Stomach (tissue), 9 donors: Measurements from ENCODE around the gene CCDC170. TPM values are rescaled to one million over a fixed set of nuclear protein-coding genes. Genes with fewer than 3 reads are reported as not detected.

Experiments
- DNase-seq, 2 donors: peaks; one replicate each; pipeline versions ENCODE4 v3.0.0 to v3.0.0-alpha.2; 2013 to 2019
- H3K27ac ChIP-seq, 5 donors: fragments of 200-600 bp in 4 of 5; sonication (generic) in 4 of 5; one replicate each; pipeline ENCODE4 v1.5.1; 2013 to 2019; ENCODE audit warnings: mild to moderate bottlenecking in 1 of 5, moderate library complexity in 1 of 5
- H3K27me3 ChIP-seq, 3 donors: fragments of 200-600 bp; sonication (generic); one replicate each; pipeline ENCODE4 v1.5.1; 2017 to 2019; ENCODE audit warnings: mixed run types in 1 of 3
- H3K36me3 ChIP-seq, 4 donors: fragments of 200-600 bp; sonication (generic); 1 replicate in 3 of 4; 2 replicates in 1 of 4; pipeline ENCODE4 v1.5.1; 2016 to 2019
- H3K4me1 ChIP-seq, 4 donors: fragments of 200-600 bp; sonication (generic); one replicate each; pipeline ENCODE4 v1.5.1; 2016 to 2019
- H3K4me3 ChIP-seq, 4 donors: fragments of 200-600 bp; sonication (generic) in 3 of 4; one replicate each; pipeline ENCODE4 v1.5.1; 2016 to 2019; ENCODE audit warnings: mild to moderate bottlenecking in 1 of 4
- H3K9me3 ChIP-seq, 4 donors: fragments of 200-600 bp; sonication (generic); one replicate each; pipeline ENCODE4 v1.5.1; 2016 to 2019
- CTCF ChIP-seq, 7 experiments: fragments of 450-650 bp in 4 of 7; fragments of 200-600 bp in 3 of 7; sonication (generic) in 3 of 7; IDR thresholded peaks; one replicate each; pipeline ENCODE4 v1.5.1; 2016 to 2019; ENCODE audit warnings: antibody characterized with exemption in 7 of 7, control low read depth in 2 of 7, mild to moderate bottlenecking in 1 of 7
- EP300 ChIP-seq: sonication (generic); formaldehyde crosslinking; IDR thresholded peaks from one replicate; pipeline ENCODE4 v1.6.1; 2017; ENCODE audit warnings: antibody characterized with exemption
- POLR2A ChIP-seq, 4 donors: fragments of 450-650 bp; IDR thresholded peaks; one replicate each; pipeline ENCODE4 v1.6.1; 2016; ENCODE audit warnings: antibody characterized with exemption in 4 of 4, control low read depth in 2 of 4, mild to moderate bottlenecking in 1 of 4, moderate library complexity in 1 of 4
- POLR2AphosphoS5 ChIP-seq, 3 donors: sonication (generic); formaldehyde crosslinking; IDR thresholded peaks; one replicate each; pipeline ENCODE4 v1.6.1; 2016; ENCODE audit warnings: antibody characterized with exemption in 3 of 3
- WGBS, 5 donors: extraction: QIAGEN DNeasy Blood & Tissue Kit in 3 of 5; methylation state at CpG; one replicate each; pipeline versions ENCODE4 v1.1.5 to v1.1.7; 2013 to 2018; 5-methylcytosine and 5-hydroxymethylcytosine counted together
- intact Hi-C: fragments of 100-400 bp; cut with DNase I; formaldehyde crosslinking; loops from one replicate; pipeline ENCODE4 v1.15.1; 2023; ENCODE audit warnings: low total_unique reads
- polyA plus RNA-seq, 3 donors: library from polyadenylated mRNA; stranded (reverse); fragments of 200-250 nt; gene quantifications; one replicate each; pipeline ENCODE4 v1.2.3, GENCODE V29; 2013
- total RNA-seq, 5 donors: library from RNA; depleted of rRNA; stranded (reverse); fragments of >200 nt; gene quantifications; one replicate each; pipeline versions ENCODE4 v1.1.0 to v1.2.3, GENCODE V29; 2014 to 2016
- donor health status: healthy with polysubstance abuse.
- donor health status: Bipolar disorder and iron deficiency.
- donor health status: healthy.

CCDC170 gene
- total and polyA plus RNA-seq, 8 donors, result 0.05 to 3.6 (median 0.61) TPM; not detected in 1

DNA sequence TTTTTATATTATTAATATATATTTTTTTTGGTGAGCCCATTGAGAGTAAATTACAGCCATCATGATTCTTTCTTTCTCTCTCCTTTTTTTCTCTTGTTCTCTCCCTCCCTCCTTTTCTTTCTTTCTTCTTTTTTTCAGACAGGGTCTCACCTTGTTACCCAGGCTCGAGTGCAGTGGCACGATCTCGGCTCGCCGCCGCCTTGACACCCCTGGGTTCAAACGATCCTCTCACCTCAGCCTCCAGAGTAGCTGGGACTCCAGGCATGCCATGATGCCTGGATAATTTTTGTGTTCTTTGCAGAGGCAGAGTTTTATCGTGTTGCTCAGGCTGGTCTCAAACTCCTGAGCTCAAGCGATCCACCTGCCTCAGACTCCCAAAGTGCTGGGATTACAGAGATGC lies 1.6 kb downstream of the CCDC170 start:
- no peak overlapping the region for H3K27ac ChIP-seq
- H3K4me1 ChIP-seq, result peaks cover 10 to 32% (median 18%) of the 10 kb centered on the region in 4 donors
- H3K36me3 ChIP-seq, result no peaks in the 10 kb centered on the region
- H3K9me3 ChIP-seq, result no peaks in the 10 kb centered on the region
- DNase-seq, result no peak
- peaks cover 0 to 29% (median 6%) of the 10 kb centered on the region in 3 donors for H3K27me3 ChIP-seq
- intact Hi-C loops, result no loop called here
- 87 to 92% (median 89%) methylated on average over 9 of the region's 9 CpGs for WGBS, 5 donors
- no peak for TF ChIP-seq POLR2A (IDR thresholded peaks at IDR 0.05)
- TF ChIP-seq EP300, result no peak
- no peak for TF ChIP-seq POLR2AphosphoS5 (IDR thresholded peaks at IDR 0.05)
- TF ChIP-seq CTCF (IDR thresholded peaks at IDR 0.05), result no peak
- H3K4me3 ChIP-seq, result no peak overlapping the region

- H3K36me3 ChIP-seq, result no peaks in the 10 kb centered on the region
- intact Hi-C loops, result no loop called here
- H3K9me3 ChIP-seq, result no peaks in the 10 kb centered on the region
- DNase-seq, result no peak
- no peak overlapping the region for H3K4me3 ChIP-seq
- peak overlapping the region in 1 of 5 donors; percentile 41 for H3K27ac ChIP-seq
- H3K27me3 ChIP-seq, result peaks cover 0 to 23% (median 6%) of the 10 kb centered on the region in 3 donors
- H3K4me1 ChIP-seq, result peaks cover 12 to 33% (median 20%) of the 10 kb centered on the region in 4 donors
- TF ChIP-seq CTCF (IDR thresholded peaks at IDR 0.05) (no peak), POLR2A (IDR thresholded peaks at IDR 0.05) (no peak), EP300 (no peak), POLR2AphosphoS5 (IDR thresholded peaks at IDR 0.05) (no peak)
These were observed 4.1 kb downstream of the CCDC170 start for GRCh38 chr6:151497905-151498304.

DNA sequence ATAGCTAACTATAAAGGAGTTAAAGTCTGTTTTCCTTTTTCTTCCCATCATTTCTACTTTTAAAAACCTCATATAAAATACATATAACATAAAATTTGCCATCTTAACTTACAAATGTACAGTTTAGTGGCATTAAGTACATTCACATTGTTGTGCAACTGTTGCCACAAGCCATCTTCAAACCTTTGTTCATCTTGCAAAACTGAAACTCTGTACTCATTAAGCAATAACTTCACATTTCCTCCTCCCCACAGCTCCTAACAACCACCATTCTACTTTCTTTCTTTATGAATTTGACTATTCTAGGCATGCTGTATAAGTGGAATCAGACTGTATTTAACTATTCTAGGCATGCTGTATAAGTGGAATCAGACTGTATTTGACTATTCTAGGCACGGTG lies 4.5 kb downstream of the CCDC170 start:
- intact Hi-C loops, result no loop called here
- peak in 1 of 2 donors; percentile 13 for DNase-seq
- Histone ChIP-seq H3K4me1 (peaks cover 14 to 33% (median 20%) of the 10 kb centered on the region in 4 donors), H3K27ac (peak overlapping the region in 1 of 5 donors; percentile 41), H3K36me3 (no peaks in the 10 kb centered on the region), H3K9me3 (no peaks in the 10 kb centered on the region), H3K4me3 (no peak overlapping the region), H3K27me3 (peaks cover 0 to 20% (median 6%) of the 10 kb centered on the region in 3 donors)
- WGBS, 5 donors, result 89 to 100% (median 93%) methylated on average over 1 of the region's 1 CpG
- TF ChIP-seq CTCF (IDR thresholded peaks at IDR 0.05) (no peak), POLR2AphosphoS5 (IDR thresholded peaks at IDR 0.05) (no peak), POLR2A (IDR thresholded peaks at IDR 0.05) (no peak), EP300 (no peak)

- peak overlapping the region in 1 of 5 donors; percentile 22 for H3K27ac ChIP-seq
- no peak for TF ChIP-seq POLR2A (IDR thresholded peaks at IDR 0.05)
- no peak for TF ChIP-seq POLR2AphosphoS5 (IDR thresholded peaks at IDR 0.05)
- TF ChIP-seq EP300, result no peak
- TF ChIP-seq CTCF (IDR thresholded peaks at IDR 0.05), result no peak
- H3K36me3 ChIP-seq, result no peaks in the 10 kb centered on the region
- no peaks in the 10 kb centered on the region for H3K9me3 ChIP-seq
- DNase-seq, result no peak
- H3K4me3 ChIP-seq, result no peak overlapping the region
- peaks cover 5 to 27% (median 9%) of the 10 kb centered on the region in 4 donors for H3K4me1 ChIP-seq
- intact Hi-C loops, result no loop called here
- peaks cover 0 to 9% (median 0%) of the 10 kb centered on the region in 3 donors for H3K27me3 ChIP-seq
- 67 to 85% (median 74%) methylated on average over 5 of the region's 5 CpGs for WGBS, 5 donors
These were observed 5.7 kb downstream of the CCDC170 start for GRCh38 chr6:151499551-151499950.
